Naive thymus-derived CD8-positive, alpha-beta T cell (primary cell): ENCODE measurements around the gene CHST14. TPM values are rescaled to one million over a fixed set of nuclear protein-coding genes. Genes with fewer than 3 reads are reported as not detected.

Experiments used
- polyA plus RNA-seq, 3 donors: library from polyadenylated mRNA; unstranded; fragments of 300-500 nt; fragmentation: Illumina TruSeq; gene quantifications; one replicate each; pipeline ENCODE4 v1.2.3, GENCODE V29; 2021
- total RNA-seq, 8 experiments: library from RNA in 2 of 8; stranded (reverse) in 2 of 8; gene quantifications; one replicate each; pipeline ENCODE4 v1.2.3 and lab custom pipeline; 2021 to 2026

Gene CHST14
- total and polyA plus RNA-seq, 5 experiments from 2014 or later: 0.74 to 9.8 (median 1.2) TPM

Other genes starting within 250 kb of the CHST14 start
- gene PAK6, start 231.9 kb upstream of the CHST14 start, total RNA-seq: not detected
- gene PAK6, start 231.9 kb upstream of the CHST14 start, polyA plus RNA-seq: 1 to 10 TPM in 1 of 3 donors, not detected in 2; 1.1 TPM
- gene ANKRD63, start 187.9 kb upstream of the CHST14 start, total RNA-seq: under 1 TPM in 1 of 2 experiments, not detected in 1; 0.31 TPM
- gene ANKRD63, start 187.9 kb upstream of the CHST14 start, polyA plus RNA-seq: under 1 TPM in 1 of 3 donors, not detected in 2; 0.20 TPM
- gene PLCB2, start 163.0 kb upstream of the CHST14 start, total RNA-seq: 100 to 1,000 TPM; 156 to 166 TPM
- 10 to 100 TPM; 14.5 to 23.0 (median 22.2) TPM for gene PLCB2, start 163.0 kb upstream of the CHST14 start, polyA plus RNA-seq
- 1 to 10 TPM; 6.2 to 8.1 TPM for gene INAFM2, start 147.3 kb upstream of the CHST14 start, total RNA-seq
- gene INAFM2, start 147.3 kb upstream of the CHST14 start, polyA plus RNA-seq: 1 to 10 TPM in 2 of 3 donors, under 1 TPM in 1; 0.69 to 2.5 (median 1.9) TPM
- 1 to 10 TPM; 1.4 to 1.5 TPM for gene CCDC9B, start 130.0 kb upstream of the CHST14 start, total RNA-seq
- gene CCDC9B, start 130.0 kb upstream of the CHST14 start, polyA plus RNA-seq: under 1 TPM in 2 of 3 donors, not detected in 1; 0.08 to 0.62 TPM
- not detected for gene PHGR1, start 120.0 kb upstream of the CHST14 start, total RNA-seq
- not detected for gene PHGR1, start 120.0 kb upstream of the CHST14 start, polyA plus RNA-seq
- under 1 TPM; 0.31 to 0.52 TPM for gene DISP2, start 112.8 kb upstream of the CHST14 start, total RNA-seq
- under 1 TPM; 0.02 to 0.73 (median 0.42) TPM for gene DISP2, start 112.8 kb upstream of the CHST14 start, polyA plus RNA-seq
- 1 to 10 TPM; 8.4 to 8.8 TPM for gene KNSTRN, start 88.3 kb upstream of the CHST14 start, total RNA-seq
- 1 to 10 TPM; 2.1 to 2.8 (median 2.4) TPM for gene KNSTRN, start 88.3 kb upstream of the CHST14 start, polyA plus RNA-seq
- gene IVD, start 65.2 kb upstream of the CHST14 start, total RNA-seq: 100 to 1,000 TPM; 120 TPM
- 10 to 100 TPM; 48.2 to 77.7 (median 49.5) TPM for gene IVD, start 65.2 kb upstream of the CHST14 start, polyA plus RNA-seq
- 10 to 100 TPM; 37.1 to 37.6 TPM for gene BAHD1, start 30.0 kb upstream of the CHST14 start, total RNA-seq
- gene BAHD1, start 30.0 kb upstream of the CHST14 start, polyA plus RNA-seq: 1 to 10 TPM; 1.5 to 3.3 (median 1.7) TPM
- gene CCDC32, start 94.1 kb downstream of the CHST14 start, total RNA-seq: 10 to 100 TPM; 31.7 to 31.8 TPM
- gene CCDC32, start 94.1 kb downstream of the CHST14 start, polyA plus RNA-seq: 10 to 100 TPM; 40.4 to 43.2 (median 40.5) TPM
- 10 to 100 TPM; 15.6 to 15.7 TPM for gene RPUSD2, start 98.3 kb downstream of the CHST14 start, total RNA-seq
- 10 to 100 TPM; 18.7 to 23.3 (median 22.2) TPM for gene RPUSD2, start 98.3 kb downstream of the CHST14 start, polyA plus RNA-seq
- gene KNL1, start 123.3 kb downstream of the CHST14 start, total RNA-seq: under 1 TPM; 0.14 to 0.21 TPM
- under 1 TPM in 1 of 3 donors, not detected in 2; 0.03 TPM for gene KNL1, start 123.3 kb downstream of the CHST14 start, polyA plus RNA-seq
- gene RAD51, start 224.2 kb downstream of the CHST14 start, total RNA-seq: 1 to 10 TPM in 1 of 2 experiments, under 1 TPM in 1; 0.69 to 1.1 TPM
- under 1 TPM in 1 of 3 donors, not detected in 2; 0.46 TPM for gene RAD51, start 224.2 kb downstream of the CHST14 start, polyA plus RNA-seq